Esophagus squamous epithelium (tissue), 4 donors: ENCODE measurements around the gene ALMS1.

Source experiments
- CTCF ChIP-seq, 6 experiments: fragments of 450-650 bp in 4 of 6; fragments of 200-600 bp in 2 of 6; sonication (generic) in 2 of 6; IDR thresholded peaks; one replicate each; pipeline ENCODE4 v1.5.1; 2016 to 2019; ENCODE audit warnings: antibody characterized with exemption in 6 of 6, mild to moderate bottlenecking in 4 of 6, moderate library complexity in 4 of 6
- POLR2A ChIP-seq, 4 donors: fragments of 450-650 bp; IDR thresholded peaks; one replicate each; pipeline ENCODE4 v1.6.1; 2017; ENCODE audit warnings: antibody characterized with exemption in 4 of 4, mild to moderate bottlenecking in 4 of 4, moderate library complexity in 3 of 4

DNA sequence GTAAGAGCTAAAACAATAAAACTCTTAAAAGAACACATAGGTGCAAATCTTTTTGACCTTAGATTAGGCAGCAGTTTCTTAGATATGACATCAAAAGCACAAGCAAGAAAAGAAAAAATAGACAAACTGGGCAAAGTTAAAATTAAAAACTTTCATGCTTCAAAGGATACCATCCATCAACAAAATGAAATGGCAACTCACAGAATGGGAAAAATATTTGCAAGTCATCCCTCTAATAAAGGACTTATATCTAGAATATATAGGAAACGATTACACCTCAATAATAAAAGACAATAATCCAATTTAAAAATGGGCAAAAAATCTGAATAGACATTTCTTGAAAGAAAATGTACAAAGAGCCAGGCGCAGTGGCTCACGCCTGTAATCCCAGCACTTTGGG, 29.5 kb upstream of the ALMS1 start:
- TF ChIP-seq CTCF (IDR thresholded peaks at IDR 0.05) (no peak), POLR2A (IDR thresholded peaks at IDR 0.05) (no peak)
